Measurements from ENCODE around the gene PLPP4. TPM values are rescaled to one million over a fixed set of nuclear protein-coding genes. Genes with fewer than 3 reads are reported as not detected.
A peak's percentile ranks its signal among the peaks of the same experiment; 100 is the strongest.

Gene PLPP4
- not detected for total RNA-seq

GRCh38 chr10:120456626-120457430 lies at the start of gene PLPP4:
Gene PLPP4 (plus strand): TSS chr10:120457227. CDS start chr10:120457306, 79 bp downstream.
- Mint-ChIP-seq H3K36me3 (ENCODE audit: low read depth) (no peaks in the 10 kb centered on the region), H3K27me3 (ENCODE audit: low read depth) (peaks cover 44% of the 10 kb centered on the region), H3K4me1 (ENCODE audit: low read depth) (peaks cover 1% of the 10 kb centered on the region), H3K27ac (no peak within 1 kb of the TSS), H3K4me3 (no peak within 1 kb of the TSS), H3K9me3 (no peaks in the 10 kb centered on the region)
- DNase-seq: no peak
- intact Hi-C loops (cut with micrococcal nuclease): no loop called here
- CTCF ChIA-PET: no interaction called here

- H3K9me3 Mint-ChIP-seq: no peaks in the 10 kb centered on the region
- DNase-seq: no peak
- intact Hi-C loops (cut with micrococcal nuclease): no loop called here
- H3K4me3 Mint-ChIP-seq: no peak overlapping the region
- CTCF ChIA-PET: interaction anchor here (1.7 kb wide), 1 partner anchor 13 kb away, joined by 6 read pairs; no protein-coding TSS in a partner anchor
- peaks cover 5% of the 10 kb centered on the region for H3K27me3 Mint-ChIP-seq (ENCODE audit: low read depth)
- H3K36me3 Mint-ChIP-seq (ENCODE audit: low read depth): no peaks in the 10 kb centered on the region
- no peak overlapping the region for H3K27ac Mint-ChIP-seq
- H3K4me1 Mint-ChIP-seq (ENCODE audit: low read depth): no peaks in the 10 kb centered on the region
Observed at GRCh38 chr10:120409816-120410215, 47.2 kb upstream of the PLPP4 start.

- H3K9me3 Mint-ChIP-seq: no peaks in the 10 kb centered on the region
- peaks cover 8% of the 10 kb centered on the region for H3K27me3 Mint-ChIP-seq (ENCODE audit: low read depth)
- H3K27ac Mint-ChIP-seq: no peak overlapping the region
- CTCF ChIA-PET: no interaction called here
- no peak overlapping the region for H3K4me3 Mint-ChIP-seq
- DNase-seq: no peak
- H3K4me1 Mint-ChIP-seq (ENCODE audit: low read depth): no peaks in the 10 kb centered on the region
- intact Hi-C loops (cut with micrococcal nuclease): no loop called here
- no peaks in the 10 kb centered on the region for H3K36me3 Mint-ChIP-seq (ENCODE audit: low read depth)
Observed at GRCh38 chr10:120414946-120415345, 42.1 kb upstream of the PLPP4 start.

- Mint-ChIP-seq H3K4me3 (no peak overlapping the region), H3K4me1 (ENCODE audit: low read depth) (no peaks in the 10 kb centered on the region), H3K27ac (no peak overlapping the region), H3K36me3 (ENCODE audit: low read depth) (no peaks in the 10 kb centered on the region), H3K27me3 (ENCODE audit: low read depth) (peaks cover 7% of the 10 kb centered on the region), H3K9me3 (no peaks in the 10 kb centered on the region)
- intact Hi-C loops (cut with micrococcal nuclease): no loop called here
- CTCF ChIA-PET: no interaction called here
- DNase-seq: no peak
Observed at GRCh38 chr10:120415709-120416330, 41.2 kb upstream of the PLPP4 start.

GRCh38 chr10:120420421-120420820 lies 36.6 kb upstream of the PLPP4 start:
- CTCF ChIA-PET: no interaction called here
- intact Hi-C loops (cut with micrococcal nuclease): no loop called here
- H3K4me3 Mint-ChIP-seq: no peak overlapping the region

GRCh38 chr10:120421250-120421649 lies 35.8 kb upstream of the PLPP4 start:
- intact Hi-C loops (cut with micrococcal nuclease): no loop called here

More at GRCh38 chr10:120420421-120420820, 36.6 kb upstream of the PLPP4 start:
- no peaks in the 10 kb centered on the region for H3K36me3 Mint-ChIP-seq (ENCODE audit: low read depth)
- no peak for DNase-seq
- H3K9me3 Mint-ChIP-seq: peaks cover 3% of the 10 kb centered on the region
- H3K27me3 Mint-ChIP-seq (ENCODE audit: low read depth): no peaks in the 10 kb centered on the region
- H3K4me1 Mint-ChIP-seq (ENCODE audit: low read depth): no peaks in the 10 kb centered on the region
- no peak overlapping the region for H3K27ac Mint-ChIP-seq

GRCh38 chr10:120422457-120422856 lies 34.6 kb upstream of the PLPP4 start:
- Mint-ChIP-seq H3K27me3 (ENCODE audit: low read depth) (no peaks in the 10 kb centered on the region), H3K36me3 (ENCODE audit: low read depth) (no peaks in the 10 kb centered on the region), H3K9me3 (peaks cover 3% of the 10 kb centered on the region), H3K4me3 (no peak overlapping the region), H3K4me1 (ENCODE audit: low read depth) (no peaks in the 10 kb centered on the region), H3K27ac (no peak overlapping the region)
- no peak for DNase-seq
- CTCF ChIA-PET: interaction anchor here (1.0 to 2.3 kb wide), 3 partner anchors 10 to 313 kb away, joined by 5 to 6 read pairs (median 6); no protein-coding TSS in a partner anchor
- intact Hi-C loops (cut with micrococcal nuclease): no loop called here

More at GRCh38 chr10:120421250-120421649, 35.8 kb upstream of the PLPP4 start:
- H3K27ac Mint-ChIP-seq: no peak overlapping the region
- DNase-seq: no peak
- no peaks in the 10 kb centered on the region for H3K4me1 Mint-ChIP-seq (ENCODE audit: low read depth)
- H3K9me3 Mint-ChIP-seq: peaks cover 3% of the 10 kb centered on the region
- no peaks in the 10 kb centered on the region for H3K27me3 Mint-ChIP-seq (ENCODE audit: low read depth)
- H3K4me3 Mint-ChIP-seq: no peak overlapping the region
- CTCF ChIA-PET: no interaction called here
- no peaks in the 10 kb centered on the region for H3K36me3 Mint-ChIP-seq (ENCODE audit: low read depth)

GRCh38 chr10:120423431-120424197 lies 33.4 kb upstream of the PLPP4 start:
- no peaks in the 10 kb centered on the region for H3K36me3 Mint-ChIP-seq (ENCODE audit: low read depth)
- H3K4me1 Mint-ChIP-seq (ENCODE audit: low read depth): no peaks in the 10 kb centered on the region
- DNase-seq: peak; percentile 52
- intact Hi-C loops (cut with micrococcal nuclease): loop anchor here (1.0 kb wide), 2 partner anchors 312 to 737 kb away; no protein-coding TSS in a partner anchor
- H3K27me3 Mint-ChIP-seq (ENCODE audit: low read depth): no peaks in the 10 kb centered on the region
- no peak overlapping the region for H3K27ac Mint-ChIP-seq
- H3K9me3 Mint-ChIP-seq: peaks cover 3% of the 10 kb centered on the region
- H3K4me3 Mint-ChIP-seq: no peak overlapping the region
- CTCF ChIA-PET: interaction anchor here (0.9 to 2.3 kb wide), 6 partner anchors 11 to 312 kb away, joined by 3 to 6 read pairs (median 4); no protein-coding TSS in a partner anchor

- intact Hi-C loops (cut with micrococcal nuclease): no loop called here
- no peaks in the 10 kb centered on the region for H3K36me3 Mint-ChIP-seq (ENCODE audit: low read depth)
- H3K27ac Mint-ChIP-seq: no peak overlapping the region
- CTCF ChIA-PET: interaction anchor here (1.0 to 2.3 kb wide), 3 partner anchors 15 to 311 kb away, joined by 3 to 6 read pairs (median 3); no protein-coding TSS in a partner anchor
- peaks cover 3% of the 10 kb centered on the region for H3K9me3 Mint-ChIP-seq
- H3K27me3 Mint-ChIP-seq (ENCODE audit: low read depth): no peaks in the 10 kb centered on the region
- H3K4me3 Mint-ChIP-seq: no peak overlapping the region
- no peak for DNase-seq
- H3K4me1 Mint-ChIP-seq (ENCODE audit: low read depth): no peaks in the 10 kb centered on the region
Observed at GRCh38 chr10:120424198-120424464, 32.9 kb upstream of the PLPP4 start.

GRCh38 chr10:120426306-120426705 lies 30.7 kb upstream of the PLPP4 start:
- peaks cover 3% of the 10 kb centered on the region for H3K9me3 Mint-ChIP-seq
- H3K36me3 Mint-ChIP-seq (ENCODE audit: low read depth): no peaks in the 10 kb centered on the region
- peaks cover 9% of the 10 kb centered on the region for H3K27me3 Mint-ChIP-seq (ENCODE audit: low read depth)
- H3K27ac Mint-ChIP-seq: no peak overlapping the region
- H3K4me3 Mint-ChIP-seq: no peak overlapping the region
- CTCF ChIA-PET: interaction anchor here (0.6 kb wide), 1 partner anchor 21 kb away, joined by 3 read pairs; no protein-coding TSS in a partner anchor
- intact Hi-C loops (cut with micrococcal nuclease): no loop called here
- no peaks in the 10 kb centered on the region for H3K4me1 Mint-ChIP-seq (ENCODE audit: low read depth)
- no peak for DNase-seq

GRCh38 chr10:120428754-120429153 lies 28.3 kb upstream of the PLPP4 start:
- CTCF ChIA-PET: no interaction called here
- Mint-ChIP-seq H3K4me3 (no peak overlapping the region), H3K4me1 (ENCODE audit: low read depth) (no peaks in the 10 kb centered on the region), H3K27ac (no peak overlapping the region), H3K27me3 (ENCODE audit: low read depth) (peaks cover 24% of the 10 kb centered on the region), H3K9me3 (peaks cover 3% of the 10 kb centered on the region), H3K36me3 (ENCODE audit: low read depth) (no peaks in the 10 kb centered on the region)
- DNase-seq: no peak
- intact Hi-C loops (cut with micrococcal nuclease): no loop called here

- Mint-ChIP-seq H3K4me1 (ENCODE audit: low read depth) (no peaks in the 10 kb centered on the region), H3K36me3 (ENCODE audit: low read depth) (no peaks in the 10 kb centered on the region), H3K27ac (no peak overlapping the region), H3K27me3 (ENCODE audit: low read depth) (peaks cover 24% of the 10 kb centered on the region), H3K4me3 (no peak overlapping the region), H3K9me3 (peaks cover 3% of the 10 kb centered on the region)
- intact Hi-C loops (cut with micrococcal nuclease): no loop called here
- CTCF ChIA-PET: no interaction called here
- no peak for DNase-seq
Observed at GRCh38 chr10:120429395-120429794, 27.6 kb upstream of the PLPP4 start.
